Neuronal stem cell (in vitro differentiated cells): ENCODE results near the gene MARS1.
"Not testable (repeated sequence)": the region's sequence is repeated elsewhere in the genome, so short reads cannot be mapped to it uniquely, and the experiment has no call there.

Experiments used
- DNase-seq: peaks from one replicate; pipeline ENCODE4 v3.0.0-alpha.2; 2013; ENCODE audit warnings: low spot score
- H2AFZ ChIP-seq: one replicate; pipeline ENCODE4 v1.6.1; 2013; ENCODE audit warnings: mild to moderate bottlenecking, low read length, inconsistent platforms
- H2AK5ac ChIP-seq: 2 replicates; pipeline ENCODE4 v1.6.1; 2013; ENCODE audit warnings: low read depth, mild to moderate bottlenecking, inconsistent platforms, low read length, moderate library complexity, mixed read lengths
- H2BK120ac ChIP-seq: 2 replicates; pipeline ENCODE4 v1.6.1; 2013; ENCODE audit warnings: low read depth, mild to moderate bottlenecking, inconsistent platforms, low read length, moderate library complexity, mixed read lengths
- H2BK12ac ChIP-seq: one replicate; pipeline ENCODE4 v1.6.1; 2013; ENCODE audit warnings: low read length, inconsistent platforms
- H2BK15ac ChIP-seq: 2 replicates; pipeline ENCODE4 v1.6.1; 2013; ENCODE audit warnings: mild to moderate bottlenecking, low read length, inconsistent platforms, mixed read lengths
- H2BK5ac ChIP-seq: one replicate; pipeline ENCODE4 v1.6.1; 2013; ENCODE audit warnings: inconsistent platforms, mild to moderate bottlenecking, low read length, moderate library complexity
- H3K14ac ChIP-seq: one replicate; pipeline ENCODE4 v1.6.1; 2013; ENCODE audit warnings: low read length, inconsistent platforms
- H3K18ac ChIP-seq: 2 replicates; pipeline ENCODE4 v1.6.1; 2013; ENCODE audit warnings: low read length, inconsistent platforms
- H3K23ac ChIP-seq: 2 replicates; pipeline ENCODE4 v1.6.1; 2013; ENCODE audit warnings: low read depth, mild to moderate bottlenecking, mixed read lengths, low read length, inconsistent platforms; ENCODE audit not compliant: poor library complexity
- H3K27ac ChIP-seq: replicated peaks from 3 replicates; pipeline ENCODE4 v1.5.1; 2013; ENCODE audit warnings: low read length, inconsistent platforms
- H3K27me3 ChIP-seq, 3 experiments: 2 replicates each; pipeline ENCODE4 v1.6.1; 2013; ENCODE audit warnings: low read length in 3 of 3, mild to moderate bottlenecking in 2 of 3, inconsistent platforms in 1 of 3, low read depth in 1 of 3, mixed read lengths in 1 of 3, moderate library complexity in 1 of 3; ENCODE audit not compliant: control insufficient read depth in 3 of 3, insufficient read depth in 3 of 3
- H3K36me3 ChIP-seq, 2 donors: replicated peaks in 1 of 2; 2 replicates each; pipeline ENCODE4 v1.6.1; 2013; ENCODE audit warnings: low read length in 2 of 2; ENCODE audit not compliant: control insufficient read depth in 2 of 2, insufficient read depth in 2 of 2
- H3K4ac ChIP-seq: 2 replicates; pipeline ENCODE4 v1.6.1; 2013; ENCODE audit warnings: inconsistent platforms, mild to moderate bottlenecking, low read length, moderate library complexity
- H3K4me1 ChIP-seq, 2 donors: 1 replicate in 1 of 2; 2 replicates in 1 of 2; pipeline ENCODE4 v1.6.1; 2013; ENCODE audit warnings: low read length in 2 of 2, low read depth in 1 of 2; ENCODE audit not compliant: control insufficient read depth in 2 of 2, insufficient read depth in 1 of 2
- H3K4me2 ChIP-seq: one replicate; pipeline ENCODE4 v1.6.1; 2013; ENCODE audit warnings: mild to moderate bottlenecking, low read length, inconsistent platforms; ENCODE audit not compliant: insufficient read depth, poor library complexity, severe bottlenecking
- H3K4me3 ChIP-seq, 2 donors: 2 replicates each; pipeline ENCODE4 v1.5.1; 2013; ENCODE audit warnings: low read length in 2 of 2, mild to moderate bottlenecking in 2 of 2, inconsistent platforms in 1 of 2, moderate library complexity in 1 of 2
- H3K79me1 ChIP-seq: one replicate; pipeline ENCODE4 v1.6.1; 2013; ENCODE audit warnings: low read depth, mild to moderate bottlenecking, inconsistent platforms, low read length, moderate library complexity
- H3K9ac ChIP-seq: one replicate; pipeline ENCODE4 v1.6.1; 2013; ENCODE audit warnings: mild to moderate bottlenecking, low read depth, low read length, inconsistent platforms; ENCODE audit not compliant: poor library complexity
- H3K9me3 ChIP-seq, 2 donors: replicated peaks in 1 of 2; 2 replicates each; pipeline versions ENCODE3 to v1.6.1; 2013; ENCODE audit warnings: low read length in 2 of 2, mild to moderate bottlenecking in 2 of 2, inconsistent platforms in 1 of 2, low read depth in 1 of 2, mixed read lengths in 1 of 2, moderate library complexity in 1 of 2; ENCODE audit not compliant: control insufficient read depth in 2 of 2, insufficient read depth in 1 of 2
- H4K8ac ChIP-seq: one replicate; pipeline ENCODE4 v1.6.1; 2013; ENCODE audit warnings: low read depth, mild to moderate bottlenecking, inconsistent platforms, low read length, moderate library complexity
- H4K91ac ChIP-seq: one replicate; pipeline ENCODE4 v1.6.1; 2013; ENCODE audit warnings: low read length, low read depth, mild to moderate bottlenecking, inconsistent platforms; ENCODE audit not compliant: poor library complexity
- WGBS, 2 donors: extraction: QIAGEN DNeasy Blood & Tissue Kit; methylation state at CpG; one replicate each; pipeline ENCODE4 v1.1.7; 2013; ENCODE audit warnings: missing lambda C conversion rate in 2 of 2, mixed read lengths in 1 of 2; ENCODE audit not compliant: insufficient read length in 2 of 2, insufficient replicate concordance in 1 of 2; ENCODE audit errors: extremely low coverage in 2 of 2; 5-methylcytosine and 5-hydroxymethylcytosine counted together

MARS1 gene

GRCh38 chr12:57441846-57442427, 45.9 kb upstream of the MARS1 start:
- Histone ChIP-seq H3K4me1 (no peaks in the 10 kb centered on the region), H3K4me3 (no peak overlapping the region), H4K91ac (no peak overlapping the region), H4K8ac (no peak overlapping the region), H3K36me3 (no peaks in the 10 kb centered on the region), H2AK5ac (no peak overlapping the region), H3K18ac (no peak overlapping the region), H2BK120ac (no peak overlapping the region), H3K23ac (no peak overlapping the region), H3K27me3 (no peaks in the 10 kb centered on the region), H3K14ac (no peak overlapping the region), H3K9me3 (peaks cover 0 to 2% of the 10 kb centered on the region in 2 donors), H2BK15ac (no peak overlapping the region), H2BK12ac (no peak overlapping the region), H3K27ac (no peak overlapping the region), H3K4ac (no peak overlapping the region), H2AFZ (no peak overlapping the region), H2BK5ac (no peak overlapping the region), H3K4me2 (no peak overlapping the region), H3K9ac (no peak overlapping the region), H3K79me1 (no peaks in the 10 kb centered on the region)
- no CpG with 5 or more reads among the region's 1 CpG for WGBS, 2 donors
- no peak for DNase-seq

DNA sequence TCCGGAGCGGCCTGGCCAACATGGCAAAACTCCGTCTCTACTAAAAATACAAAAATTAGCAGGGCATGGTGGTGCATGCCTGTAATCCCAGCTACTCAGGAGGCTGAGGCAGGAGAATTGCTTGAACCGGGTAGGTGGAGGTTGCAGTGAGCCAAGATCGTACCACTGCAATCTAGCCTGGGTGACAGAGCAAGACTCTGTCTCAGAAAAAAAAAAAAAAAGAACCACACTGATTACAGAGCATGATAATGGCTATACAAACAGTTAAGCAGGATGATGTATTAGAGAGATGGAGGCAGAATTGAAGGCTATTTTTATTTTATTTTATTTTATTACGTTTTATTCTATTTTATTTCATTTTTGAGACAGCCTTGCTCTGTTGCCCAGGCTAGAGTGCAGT, 43.5 kb upstream of the MARS1 start:
- not testable (repeated sequence) for H3K4me1 ChIP-seq, H3K4ac ChIP-seq, H3K36me3 ChIP-seq, H3K9me3 ChIP-seq, H3K23ac ChIP-seq, H3K9ac ChIP-seq, H3K27ac ChIP-seq, H4K8ac ChIP-seq, H3K14ac ChIP-seq, H3K79me1 ChIP-seq, H3K18ac ChIP-seq, H2AFZ ChIP-seq, DNase-seq, H3K4me3 ChIP-seq, H2BK15ac ChIP-seq, H2BK120ac ChIP-seq, H2AK5ac ChIP-seq, H3K27me3 ChIP-seq, H4K91ac ChIP-seq, H3K4me2 ChIP-seq, H2BK12ac ChIP-seq, H2BK5ac ChIP-seq
- WGBS, 2 donors: no CpG with 5 or more reads among the region's 6 CpGs

- no peak overlapping the region for H3K4me2 ChIP-seq
These were observed 43.1 kb upstream of the MARS1 start for GRCh38 chr12:57444744-57445143.

GRCh38 chr12:57446292-57446960, 41.4 kb upstream of the MARS1 start:
- no peak overlapping the region for H4K8ac ChIP-seq
- H2BK15ac ChIP-seq: no peak overlapping the region
- no peak overlapping the region for H3K4me3 ChIP-seq
- no peak for DNase-seq
- no peak overlapping the region for H2BK12ac ChIP-seq
- no peak overlapping the region for H2BK120ac ChIP-seq
- no peak overlapping the region for H3K4ac ChIP-seq
- no peaks in the 10 kb centered on the region for H3K36me3 ChIP-seq
- H3K23ac ChIP-seq: no peak overlapping the region
- H2AK5ac ChIP-seq: no peak overlapping the region
- H3K27ac ChIP-seq: no peak overlapping the region
- no peak overlapping the region for H3K14ac ChIP-seq
- H3K9ac ChIP-seq: no peak overlapping the region
- H3K18ac ChIP-seq: no peak overlapping the region
- no CpG with 5 or more reads among the region's 6 CpGs for WGBS, 2 donors
- H3K9me3 ChIP-seq: peaks cover 0 to 2% of the 10 kb centered on the region in 2 donors
- H3K79me1 ChIP-seq: no peaks in the 10 kb centered on the region
- H3K27me3 ChIP-seq: peaks cover 0 to 11% (median 0%) of the 10 kb centered on the region in 3 experiments
- H3K4me1 ChIP-seq: no peaks in the 10 kb centered on the region
- no peak overlapping the region for H2BK5ac ChIP-seq
- H3K4me2 ChIP-seq: no peak overlapping the region
- H4K91ac ChIP-seq: no peak overlapping the region
- no peak overlapping the region for H2AFZ ChIP-seq

More at GRCh38 chr12:57444744-57445143, 43.1 kb upstream of the MARS1 start:
- Histone ChIP-seq H3K9ac (no peak overlapping the region), H2BK5ac (no peak overlapping the region), H2AK5ac (no peak overlapping the region), H4K8ac (no peak overlapping the region), H3K4ac (no peak overlapping the region), H2BK12ac (no peak overlapping the region), H3K79me1 (no peaks in the 10 kb centered on the region), H3K14ac (no peak overlapping the region), H3K27ac (no peak overlapping the region), H3K36me3 (no peaks in the 10 kb centered on the region), H3K4me1 (no peaks in the 10 kb centered on the region), H3K18ac (no peak overlapping the region), H4K91ac (no peak overlapping the region), H3K23ac (no peak overlapping the region), H2BK120ac (no peak overlapping the region), H3K9me3 (peaks cover 0 to 2% of the 10 kb centered on the region in 2 donors), H3K27me3 (no peaks in the 10 kb centered on the region), H2BK15ac (no peak overlapping the region), H2AFZ (no peak overlapping the region), H3K4me3 (no peak overlapping the region)
- no CpG with 5 or more reads among the region's 5 CpGs for WGBS, 2 donors
- DNase-seq: no peak
